HepG2 (cell line): ENCODE results near the gene SCART1. TPM values are rescaled to one million over a fixed set of nuclear protein-coding genes. Genes with fewer than 3 reads are reported as not detected.

Experiments
- ATAC-seq: fragments of 200-7000 bp; cut with Tn5 transposase; 3 replicates; pipeline ENCODE4 v1.9.1; 2020; ENCODE audit warnings: mild to moderate bottlenecking, moderate library complexity
- BruUV-seq: library from RNA; stranded (reverse); fragments of 400-500 nt; replicated peaks from 2 replicates; lab custom pipeline; 2021; lab: Mats Ljungman, UMichigan
- CTCF ChIA-PET: fragments of 300-600 bp; formaldehyde crosslinking; extraction: SDS; loops from one replicate; lab custom pipeline; 2021; ENCODE audit warnings: low total read pairs, inconsistent platforms, low intra/inter-chr PET ratio; lab: Yijun Ruan, JAX
- POLR2A ChIA-PET: fragments of 350-600 bp; sonication (Branson Sonifier 250); formaldehyde crosslinking; loops from one replicate; lab custom pipeline; 2020; ENCODE audit warnings: antibody characterized with exemption, inconsistent platforms; lab: Yijun Ruan, JAX
- DNase-seq: peaks from one replicate; pipeline ENCODE4 v3.0.0-alpha.2; 2015; ENCODE audit warnings: low spot score
- FAIRE-seq: peaks from 3 replicates; lab custom pipeline; 2011; peaks lifted over from hg19 to GRCh38; lab: Jason Lieb, UNC
- H2AFZ ChIP-seq: one replicate; pipeline ENCODE4 v1.6.1; 2011; ENCODE audit warnings: low read length, inconsistent platforms
- H3K27ac ChIP-seq: fragments of 300-600 bp; 3 replicates; pipeline ENCODE4 v1.8.0; 2011; ENCODE audit warnings: mixed run types, mild to moderate bottlenecking, mixed read lengths, low read length, inconsistent platforms; ENCODE audit not compliant: insufficient read depth; ENCODE audit errors: extremely low read length
- H3K27me3 ChIP-seq, 2 experiments: fragments of 200-600 bp in 1 of 2; 2 replicates in 1 of 2; 3 replicates in 1 of 2; pipeline versions ENCODE4 v1.6.0 to v1.8.0; 2011; ENCODE audit warnings: low read length in 2 of 2, mild to moderate bottlenecking in 2 of 2, moderate library complexity in 2 of 2, inconsistent platforms in 1 of 2; ENCODE audit not compliant: insufficient read depth in 2 of 2, control insufficient read depth in 1 of 2
- H3K36me3 ChIP-seq, 2 experiments: fragments of 200-600 bp in 1 of 2; replicated peaks in 1 of 2; 2 replicates in 1 of 2; 3 replicates in 1 of 2; pipeline versions ENCODE4 v1.5.1 to v1.8.0; 2011; ENCODE audit warnings: low read length in 2 of 2, inconsistent platforms in 1 of 2; ENCODE audit not compliant: insufficient read depth in 2 of 2, control insufficient read depth in 1 of 2
- H3K4me1 ChIP-seq: 2 replicates; pipeline ENCODE4 v1.5.1; 2012; ENCODE audit warnings: low read length, inconsistent platforms; ENCODE audit not compliant: insufficient read depth
- H3K4me2 ChIP-seq: 2 replicates; pipeline ENCODE4 v1.6.0; 2011; ENCODE audit warnings: low read depth, low read length, inconsistent platforms
- H3K4me3 ChIP-seq, 3 experiments: fragments of 200-600 bp in 1 of 3; sonication (generic), shearing (Covaris generic) in 1 of 3; replicated peaks in 1 of 3; 2 replicates each; pipeline ENCODE4 v1.5.1; 2011 to 2016; ENCODE audit warnings: low read length in 3 of 3, inconsistent platforms in 2 of 3, low read depth in 2 of 3, mild to moderate bottlenecking in 2 of 3, control low read depth in 1 of 3, mixed read lengths in 1 of 3; ENCODE audit not compliant: insufficient read depth in 1 of 3
- H3K79me2 ChIP-seq: one replicate; pipeline ENCODE4 v1.6.1; 2011; ENCODE audit warnings: low read length, inconsistent platforms; ENCODE audit not compliant: insufficient read depth
- H3K9ac ChIP-seq: 2 replicates; pipeline ENCODE4 v1.6.0; 2011; ENCODE audit warnings: mild to moderate bottlenecking, low read depth, low read length, inconsistent platforms; ENCODE audit not compliant: insufficient read depth
- H3K9me3 ChIP-seq: 2 replicates; pipeline ENCODE4 v1.5.1; 2012; ENCODE audit warnings: mild to moderate bottlenecking, low read length
- H4K20me1 ChIP-seq: 2 replicates; pipeline ENCODE4 v1.6.0; 2011; ENCODE audit warnings: inconsistent platforms, mild to moderate bottlenecking, low read length, moderate library complexity; ENCODE audit not compliant: insufficient read depth
- ESRRA ChIP-seq: sonication (generic); formaldehyde crosslinking; IDR thresholded peaks from 2 replicates; pipeline ENCODE4 v1.5.1; 2020; ENCODE audit warnings: mild to moderate bottlenecking, low read depth, missing genetic modification reagents
- KIAA2018 ChIP-seq: sonication (generic); formaldehyde crosslinking; IDR thresholded peaks from 2 replicates; pipeline ENCODE4 v1.5.0; 2020; ENCODE audit warnings: mild to moderate bottlenecking, missing genetic modification reagents, borderline replicate concordance
- PAF1 ChIP-seq: IDR thresholded peaks from 2 replicates; pipeline ENCODE4 v1.6.1; 2016; ENCODE audit warnings: missing genetic modification reagents, missing compliant biosample characterization
- USF2 ChIP-seq, 2 experiments: sonication (generic) in 1 of 2; formaldehyde crosslinking in 1 of 2; IDR thresholded peaks; 2 replicates each; pipeline versions ENCODE4 v1.5.1 to v1.6.1; 2011 to 2020; ENCODE audit warnings: borderline replicate concordance in 1 of 2, low read depth in 1 of 2, low read length in 1 of 2, mild to moderate bottlenecking in 1 of 2, missing genetic modification reagents in 1 of 2, moderate library complexity in 1 of 2
- ZNF3 ChIP-seq: IDR thresholded peaks from 2 replicates; pipeline ENCODE4 v1.7.0; 2017; ENCODE audit warnings: inconsistent platforms
- WGBS: methylation state at CpG from one replicate; pipeline ENCODE4 v1.1.6; 2017; ENCODE audit warnings: low lambda C conversion rate; 5-methylcytosine and 5-hydroxymethylcytosine counted together
- in situ Hi-C: cut with HindIII; loops from 2 replicates; pipeline ENCODE4 v1.10.0; 2017; ENCODE audit warnings: low pct_unique_long_range_greater_than_20kb; ENCODE audit not compliant: extremely low pct_ligation_motif_present
- intact Hi-C: fragments of 100-400 bp; cut with micrococcal nuclease; formaldehyde crosslinking; loops from one replicate; pipeline ENCODE4 v1.10.0; 2022; ENCODE audit not compliant: unreplicated experiment
- polyA plus RNA-seq, 8 experiments: library from polyadenylated mRNA; depleted of rRNA in 3 of 8; stranded (reverse) in 7 of 8; unstranded in 1 of 8; fragments of >200 nt; fragmentation: Illumina TruSeq in 4 of 8; extraction: Trizol in 4 of 8; gene quantifications; 2 replicates each; pipeline versions ENCODE4 v1.2.1 to v1.2.3, GENCODE V29; 2011 to 2016; ENCODE audit warnings: low read depth in 4 of 8, missing spikeins in 1 of 8, mixed read lengths in 1 of 8; ENCODE audit not compliant: insufficient read depth in 1 of 8
- total RNA-seq, 5 experiments: library from RNA; depleted of rRNA; stranded (reverse); fragments of >200 nt; fragmentation: Illumina TruSeq; extraction: Trizol; gene quantifications; 2 replicates each; pipeline ENCODE4 v1.2.3, GENCODE V29; 2016; ENCODE audit warnings: low read depth in 1 of 5

The SCART1 gene
- total and polyA plus RNA-seq, 2 of the 13 experiments (the other 11 are each of a cell fraction or from before 2014, with no cell fraction given) = 0.46 to 1.1 TPM

GRCh38 chr10:133439517-133440461, 14.0 kb upstream of the SCART1 start (continued):
- no peak for TF ChIP-seq USF2 (IDR thresholded peaks at IDR 0.05; ENCODE audit: low read depth, low read length)
- TF ChIP-seq USF2 (CRISPR knock-in tag; IDR thresholded peaks at IDR 0.05; ENCODE audit: borderline replicate concordance) = no peak
- no peak for TF ChIP-seq ZNF3
- TF ChIP-seq ESRRA (CRISPR knock-in tag) = no peak

- Histone ChIP-seq H4K20me1 (no peaks in the 10 kb centered on the region), H3K4me1 (no peaks in the 10 kb centered on the region), H3K4me2 (no peak overlapping the region), H3K36me3 (no peaks in the 10 kb centered on the region), H3K9ac (no peak overlapping the region), H2AFZ (no peak overlapping the region), H3K79me2 (no peaks in the 10 kb centered on the region), H3K4me3 (no peak overlapping the region), H3K9me3 (no peaks in the 10 kb centered on the region), H3K27me3 (no peaks in the 10 kb centered on the region), H3K27ac (no peak overlapping the region)
- in situ Hi-C loops = no loop called here
- ChIA-PET CTCF (no interaction called here), POLR2A (no interaction called here)
- FAIRE-seq = no peak
- 85% methylated on average over 3 of the region's 18 CpGs for WGBS
- DNase-seq = no peak
- intact Hi-C loops = no loop called here
- no peak for ATAC-seq
- TF ChIP-seq KIAA2018 (no peak), PAF1 (no peak)
- no TSS peak for BruUV-seq
These were observed 13.0 kb upstream of the SCART1 start for GRCh38 chr10:133440633-133441285.
